ENCODE data around the gene GJC1.

DNA sequence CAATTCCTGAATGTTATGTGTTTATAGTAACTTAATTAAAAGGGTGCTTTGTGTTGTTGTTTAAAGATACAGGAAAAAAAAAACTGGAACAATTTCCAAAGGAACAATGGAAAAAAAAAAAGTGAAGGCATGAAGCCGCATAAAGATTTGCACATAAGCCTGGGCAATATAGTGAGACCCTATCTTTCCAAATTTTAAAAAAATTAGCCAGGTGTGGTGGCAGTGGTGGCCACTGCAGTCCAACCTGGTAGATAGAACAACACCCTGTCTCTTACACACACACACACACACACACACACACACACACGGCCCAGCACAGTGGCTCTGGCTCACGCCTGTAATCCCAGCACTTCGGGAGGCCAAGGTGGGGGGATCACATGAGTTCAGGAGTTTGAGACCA lies 21.9 kb downstream of the GJC1 start:
- TF ChIP-seq, protein P1, sequence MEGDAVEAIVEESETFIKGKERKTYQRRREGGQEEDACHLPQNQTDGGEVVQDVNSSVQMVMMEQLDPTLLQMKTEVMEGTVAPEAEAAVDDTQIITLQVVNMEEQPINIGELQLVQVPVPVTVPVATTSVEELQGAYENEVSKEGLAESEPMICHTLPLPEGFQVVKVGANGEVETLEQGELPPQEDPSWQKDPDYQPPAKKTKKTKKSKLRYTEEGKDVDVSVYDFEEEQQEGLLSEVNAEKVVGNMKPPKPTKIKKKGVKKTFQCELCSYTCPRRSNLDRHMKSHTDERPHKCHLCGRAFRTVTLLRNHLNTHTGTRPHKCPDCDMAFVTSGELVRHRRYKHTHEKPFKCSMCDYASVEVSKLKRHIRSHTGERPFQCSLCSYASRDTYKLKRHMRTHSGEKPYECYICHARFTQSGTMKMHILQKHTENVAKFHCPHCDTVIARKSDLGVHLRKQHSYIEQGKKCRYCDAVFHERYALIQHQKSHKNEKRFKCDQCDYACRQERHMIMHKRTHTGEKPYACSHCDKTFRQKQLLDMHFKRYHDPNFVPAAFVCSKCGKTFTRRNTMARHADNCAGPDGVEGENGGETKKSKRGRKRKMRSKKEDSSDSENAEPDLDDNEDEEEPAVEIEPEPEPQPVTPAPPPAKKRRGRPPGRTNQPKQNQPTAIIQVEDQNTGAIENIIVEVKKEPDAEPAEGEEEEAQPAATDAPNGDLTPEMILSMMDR (IDR thresholded peaks at IDR 0.05; ENCODE audit: extremely low read depth in 1 of 2, insufficient read depth in 1 of 2, low read depth in 1 of 2, low read length in 2 of 2): no peak
- TF ChIP-seq POLR2AphosphoS5 (IDR thresholded peaks at IDR 0.05; ENCODE audit: insufficient read depth, low read depth, low read length) (no peak), POLR2A (IDR thresholded peaks at IDR 0.05; ENCODE audit: low read depth, low read length) (no peak), GATA2 (IDR thresholded peaks at IDR 0.05; ENCODE audit: insufficient read depth, insufficient read length, low read depth, low read length) (no peak), JUN (IDR thresholded peaks at IDR 0.05; ENCODE audit: borderline replicate concordance, insufficient read depth, insufficient read length, low read depth) (no peak), EZH2 (IDR thresholded peaks at IDR 0.05; ENCODE audit: borderline replicate concordance, low read depth, low read length, severe bottlenecking) (no peak), FOS (IDR thresholded peaks at IDR 0.05; ENCODE audit: borderline replicate concordance, insufficient read depth, low read length) (no peak), MYC (IDR thresholded peaks at IDR 0.05; ENCODE audit: low read depth, low read length) (no peak)
- TF ChIP-seq, protein P2, sequence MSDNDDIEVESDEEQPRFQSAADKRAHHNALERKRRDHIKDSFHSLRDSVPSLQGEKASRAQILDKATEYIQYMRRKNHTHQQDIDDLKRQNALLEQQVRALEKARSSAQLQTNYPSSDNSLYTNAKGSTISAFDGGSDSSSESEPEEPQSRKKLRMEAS (IDR thresholded peaks at IDR 0.05; ENCODE audit: insufficient read depth, insufficient read length): no peak
